ENCODE measurements around the gene RASAL2. TPM values are rescaled to one million over a fixed set of nuclear protein-coding genes. Genes with fewer than 3 reads are reported as not detected.

RASAL2 gene
- total RNA-seq, 3 donors from 2014 or later = 28.5 to 41.0 (median 40.5) TPM

GRCh38 chr1:178352790-178353416 lies 259.0 kb downstream of the RASAL2 start:
- H3K4me1 ChIP-seq = no peaks in the 10 kb centered on the region
- intact Hi-C loops (cut with DNase I; ENCODE audit: low total_unique reads) = no loop called here
- TF ChIP-seq CTCF (IDR thresholded peaks at IDR 0.05) (no peak), POLR2AphosphoS5 (IDR thresholded peaks at IDR 0.05) (no peak), POLR2A (IDR thresholded peaks at IDR 0.05) (no peak)
- no peaks in the 10 kb centered on the region for H3K36me3 ChIP-seq
- no peak for DNase-seq (ENCODE audit: low spot score in 2 of 2)
- no peak overlapping the region for H3K4me3 ChIP-seq
- H3K27me3 ChIP-seq = no peaks in the 10 kb centered on the region
- H3K27ac ChIP-seq = no peak overlapping the region
- peaks cover 5% of the 10 kb centered on the region in 2 donors for H3K9me3 ChIP-seq

GRCh38 chr1:178353524-178353923 lies 259.6 kb downstream of the RASAL2 start:
- H3K4me1 ChIP-seq = no peaks in the 10 kb centered on the region
- peaks cover 5% of the 10 kb centered on the region in 2 donors for H3K9me3 ChIP-seq
- H3K27ac ChIP-seq = no peak overlapping the region
- no peaks in the 10 kb centered on the region for H3K36me3 ChIP-seq
- DNase-seq (ENCODE audit: low spot score in 2 of 2) = no peak
- no peak overlapping the region for H3K4me3 ChIP-seq
- H3K27me3 ChIP-seq = no peaks in the 10 kb centered on the region
- TF ChIP-seq POLR2AphosphoS5 (IDR thresholded peaks at IDR 0.05) (no peak), POLR2A (IDR thresholded peaks at IDR 0.05) (no peak), CTCF (IDR thresholded peaks at IDR 0.05) (no peak)
- intact Hi-C loops (cut with DNase I; ENCODE audit: low total_unique reads) = no loop called here

- H3K36me3 ChIP-seq = no peaks in the 10 kb centered on the region
Measured at GRCh38 chr1:178354816-178355215, 260.9 kb downstream of the RASAL2 start.

GRCh38 chr1:178356299-178356698 lies 262.4 kb downstream of the RASAL2 start:
- peaks cover 5% of the 10 kb centered on the region in 2 donors for H3K9me3 ChIP-seq
- TF ChIP-seq POLR2AphosphoS5 (IDR thresholded peaks at IDR 0.05) (no peak), POLR2A (IDR thresholded peaks at IDR 0.05) (no peak), CTCF (IDR thresholded peaks at IDR 0.05) (no peak)

More at GRCh38 chr1:178354816-178355215, 260.9 kb downstream of the RASAL2 start:
- DNase-seq (ENCODE audit: low spot score in 2 of 2) = no peak
- Histone ChIP-seq H3K27ac (no peak overlapping the region), H3K4me1 (no peaks in the 10 kb centered on the region), H3K4me3 (no peak overlapping the region), H3K9me3 (peaks cover 5% of the 10 kb centered on the region in 2 donors), H3K27me3 (no peaks in the 10 kb centered on the region)
- TF ChIP-seq POLR2A (IDR thresholded peaks at IDR 0.05) (no peak), CTCF (IDR thresholded peaks at IDR 0.05) (no peak), POLR2AphosphoS5 (IDR thresholded peaks at IDR 0.05) (no peak)
- intact Hi-C loops (cut with DNase I; ENCODE audit: low total_unique reads) = no loop called here

DNA sequence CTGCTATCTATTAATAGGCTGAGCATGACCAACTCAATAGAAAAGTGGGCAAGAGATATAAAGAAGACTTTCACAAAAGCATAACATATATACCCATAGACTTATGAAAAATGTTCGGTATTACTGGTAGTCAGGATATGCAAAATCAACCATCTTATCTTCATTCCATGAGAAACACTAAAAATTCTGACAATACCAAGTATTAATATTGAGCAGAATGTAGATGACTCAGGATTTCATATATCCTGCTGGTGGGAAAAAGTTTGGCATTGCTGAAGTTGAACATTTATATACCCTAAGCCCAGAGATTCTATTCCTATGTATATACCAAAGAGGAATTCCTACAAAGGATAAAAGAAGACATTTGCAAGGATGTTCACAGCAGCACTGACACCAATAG lies 264.6 kb downstream of the RASAL2 start:
- H3K36me3 ChIP-seq = no peaks in the 10 kb centered on the region

More at GRCh38 chr1:178356299-178356698, 262.4 kb downstream of the RASAL2 start:
- intact Hi-C loops (cut with DNase I; ENCODE audit: low total_unique reads) = no loop called here
- Histone ChIP-seq H3K36me3 (no peaks in the 10 kb centered on the region), H3K27ac (no peak overlapping the region), H3K4me1 (no peaks in the 10 kb centered on the region), H3K27me3 (no peaks in the 10 kb centered on the region), H3K4me3 (no peak overlapping the region)
- DNase-seq (ENCODE audit: low spot score in 2 of 2) = no peak

More for the DNA sequence above, 264.6 kb downstream of the RASAL2 start:
- no peak for TF ChIP-seq POLR2A (IDR thresholded peaks at IDR 0.05)
- TF ChIP-seq CTCF (IDR thresholded peaks at IDR 0.05) = no peak
- no peak for TF ChIP-seq POLR2AphosphoS5 (IDR thresholded peaks at IDR 0.05)
- DNase-seq (ENCODE audit: low spot score in 2 of 2) = no peak
- Histone ChIP-seq H3K4me3 (no peak overlapping the region), H3K27me3 (no peaks in the 10 kb centered on the region), H3K27ac (no peak overlapping the region), H3K9me3 (no peaks in the 10 kb centered on the region), H3K4me1 (no peaks in the 10 kb centered on the region)
- intact Hi-C loops (cut with DNase I; ENCODE audit: low total_unique reads) = no loop called here
